Measurements from ENCODE around the gene FASN. TPM values are rescaled to one million over a fixed set of nuclear protein-coding genes. Genes with fewer than 3 reads are reported as not detected.

The FASN gene
- total and polyA plus RNA-seq, 2 donors (not counting 1 experiment from before 2014, with no cell fraction given) = 36.8 to 242 TPM

GRCh38 chr17:82096709-82097183 is 1.3 kb downstream of the FASN start:
- Histone ChIP-seq H4K20me1 (ENCODE audit: control insufficient read depth, extremely low read depth, insufficient read depth, low read length) (peaks cover 1% of the 10 kb centered on the region), H3K27me3 (ENCODE audit: control insufficient read depth, insufficient read depth, low read length) (no peaks in the 10 kb centered on the region), H3K4me3 (replicated peaks in 1 of 4; ENCODE audit: control extremely low read depth in 1 of 4, insufficient read depth in 1 of 4, low read depth in 3 of 4, low read length in 4 of 4) (peak overlapping the region; percentile 65 to 83 (median 82)), H3K79me2 (ENCODE audit: control insufficient read depth, insufficient read depth, low read length) (peaks cover 47% of the 10 kb centered on the region), H2AFZ (ENCODE audit: low read length) (no peak overlapping the region), H3K9ac (ENCODE audit: insufficient read depth, low read length) (peak overlapping the region; percentile 83), H3K36me3 (ENCODE audit: control insufficient read depth, insufficient read depth, low read length) (peaks cover 33% of the 10 kb centered on the region), H3K27ac (ENCODE audit: insufficient read depth, low read length) (peak overlapping the region; percentile 77), H3K9me3 (ENCODE audit: control insufficient read depth, insufficient read depth, low read depth, low read length) (no peaks in the 10 kb centered on the region), H3K4me1 (ENCODE audit: control insufficient read depth, extremely low read depth, insufficient read depth, low read length) (peaks cover 14% of the 10 kb centered on the region), H3K4me2 (ENCODE audit: extremely low read depth, insufficient read depth, low read length) (peak overlapping the region; percentile 95)
- DNase-seq (ENCODE audit: low read depth in 2 of 2) = no peak
- TF ChIP-seq EZH2 (IDR thresholded peaks at IDR 0.05; ENCODE audit: low read length, missing control alignments) (no peak), CTCF (conservative IDR thresholded peaks at IDR 0.05 in 1 of 2, IDR thresholded peaks at IDR 0.05 in 1 of 2; ENCODE audit: low read depth in 1 of 2, low read length in 2 of 2) (no peak)

- H3K4me2 ChIP-seq (ENCODE audit: extremely low read depth, insufficient read depth, low read length) = peak overlapping the region; percentile 95
- peaks cover 1% of the 10 kb centered on the region for H4K20me1 ChIP-seq (ENCODE audit: control insufficient read depth, extremely low read depth, insufficient read depth, low read length)
- peak overlapping the region; percentile 30 for H3K9ac ChIP-seq (ENCODE audit: insufficient read depth, low read length)
- no peak for DNase-seq (ENCODE audit: low read depth in 2 of 2)
- peaks cover 14% of the 10 kb centered on the region for H3K4me1 ChIP-seq (ENCODE audit: control insufficient read depth, extremely low read depth, insufficient read depth, low read length)
- H3K36me3 ChIP-seq (ENCODE audit: control insufficient read depth, insufficient read depth, low read length) = peaks cover 40% of the 10 kb centered on the region
- no peaks in the 10 kb centered on the region for H3K27me3 ChIP-seq (ENCODE audit: control insufficient read depth, insufficient read depth, low read length)
- peaks cover 48% of the 10 kb centered on the region for H3K79me2 ChIP-seq (ENCODE audit: control insufficient read depth, insufficient read depth, low read length)
- no peaks in the 10 kb centered on the region for H3K9me3 ChIP-seq (ENCODE audit: control insufficient read depth, insufficient read depth, low read depth, low read length)
- no peak overlapping the region for H2AFZ ChIP-seq (ENCODE audit: low read length)
- peak overlapping the region; percentile 65 to 83 (median 82) for H3K4me3 ChIP-seq (replicated peaks in 1 of 4; ENCODE audit: control extremely low read depth in 1 of 4, insufficient read depth in 1 of 4, low read depth in 3 of 4, low read length in 4 of 4)
- TF ChIP-seq CTCF (conservative IDR thresholded peaks at IDR 0.05 in 1 of 2, IDR thresholded peaks at IDR 0.05 in 1 of 2; ENCODE audit: low read depth in 1 of 2, low read length in 2 of 2) (no peak), EZH2 (IDR thresholded peaks at IDR 0.05; ENCODE audit: low read length, missing control alignments) (no peak)
- peak overlapping the region; percentile 77 for H3K27ac ChIP-seq (ENCODE audit: insufficient read depth, low read length)
Measured at GRCh38 chr17:82095777-82096708, 2.0 kb downstream of the FASN start.

GRCh38 chr17:82094931-82095776 is 2.9 kb downstream of the FASN start:
- H3K27ac ChIP-seq (ENCODE audit: insufficient read depth, low read length) = peak overlapping the region; percentile 20
- H3K9ac ChIP-seq (ENCODE audit: insufficient read depth, low read length) = no peak overlapping the region
- peaks cover 49% of the 10 kb centered on the region for H3K36me3 ChIP-seq (ENCODE audit: control insufficient read depth, insufficient read depth, low read length)
- no peak for DNase-seq (ENCODE audit: low read depth in 2 of 2)
- H4K20me1 ChIP-seq (ENCODE audit: control insufficient read depth, extremely low read depth, insufficient read depth, low read length) = peaks cover 1% of the 10 kb centered on the region
- H3K9me3 ChIP-seq (ENCODE audit: control insufficient read depth, insufficient read depth, low read depth, low read length) = no peaks in the 10 kb centered on the region
- no peak for TF ChIP-seq CTCF (conservative IDR thresholded peaks at IDR 0.05 in 1 of 2, IDR thresholded peaks at IDR 0.05 in 1 of 2; ENCODE audit: low read depth in 1 of 2, low read length in 2 of 2)
- TF ChIP-seq EZH2 (IDR thresholded peaks at IDR 0.05; ENCODE audit: low read length, missing control alignments) = no peak
- H3K27me3 ChIP-seq (ENCODE audit: control insufficient read depth, insufficient read depth, low read length) = no peaks in the 10 kb centered on the region
- H3K4me1 ChIP-seq (ENCODE audit: control insufficient read depth, extremely low read depth, insufficient read depth, low read length) = peaks cover 14% of the 10 kb centered on the region
- H2AFZ ChIP-seq (ENCODE audit: low read length) = no peak overlapping the region
- peaks cover 51% of the 10 kb centered on the region for H3K79me2 ChIP-seq (ENCODE audit: control insufficient read depth, insufficient read depth, low read length)
- H3K4me3 ChIP-seq (replicated peaks in 1 of 4; ENCODE audit: control extremely low read depth in 1 of 4, insufficient read depth in 1 of 4, low read depth in 3 of 4, low read length in 4 of 4) = peak overlapping the region in 3 of 4 experiments; percentile 81 to 83 (median 83)
- peak overlapping the region; percentile 95 for H3K4me2 ChIP-seq (ENCODE audit: extremely low read depth, insufficient read depth, low read length)
